Uterus (tissue), 2 donors: ENCODE results near the gene SATB2.

Experiments
- POLR2A ChIP-seq, 2 donors: fragments of 450-650 bp; IDR thresholded peaks; one replicate each; pipeline ENCODE4 v1.6.1; 2016; ENCODE audit warnings: antibody characterized with exemption in 2 of 2, mild to moderate bottlenecking in 1 of 2, moderate library complexity in 1 of 2
- TF ChIP-seq, protein P1 (sequence below), 4 experiments: fragments of 200-600 bp in 2 of 4; fragments of 450-650 bp in 2 of 4; sonication (generic) in 2 of 4; IDR thresholded peaks; one replicate each; pipeline ENCODE4 v1.5.1; 2016 to 2019; ENCODE audit warnings: antibody characterized with exemption in 4 of 4, mild to moderate bottlenecking in 2 of 4, moderate library complexity in 1 of 4

DNA sequence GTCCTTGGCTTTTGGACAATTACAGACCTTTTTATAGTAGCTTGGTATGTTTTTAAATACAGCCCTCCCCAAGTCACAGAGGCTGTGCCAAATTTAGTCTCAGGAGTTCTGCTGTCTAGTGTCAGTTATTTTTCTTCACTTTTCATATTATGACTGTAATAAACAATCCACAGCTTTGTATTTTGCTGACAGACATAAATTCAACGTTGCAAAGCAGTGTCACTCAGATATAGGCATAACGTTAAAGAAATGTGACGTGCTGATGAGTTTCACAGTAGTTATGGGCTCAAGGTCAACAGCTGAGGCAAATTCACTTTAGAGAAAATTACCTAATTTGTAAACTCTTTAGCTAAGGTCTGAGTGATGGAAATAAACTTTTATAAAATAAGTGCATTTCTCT lies 151.6 kb downstream of the SATB2 start:
- TF ChIP-seq, protein P1, sequence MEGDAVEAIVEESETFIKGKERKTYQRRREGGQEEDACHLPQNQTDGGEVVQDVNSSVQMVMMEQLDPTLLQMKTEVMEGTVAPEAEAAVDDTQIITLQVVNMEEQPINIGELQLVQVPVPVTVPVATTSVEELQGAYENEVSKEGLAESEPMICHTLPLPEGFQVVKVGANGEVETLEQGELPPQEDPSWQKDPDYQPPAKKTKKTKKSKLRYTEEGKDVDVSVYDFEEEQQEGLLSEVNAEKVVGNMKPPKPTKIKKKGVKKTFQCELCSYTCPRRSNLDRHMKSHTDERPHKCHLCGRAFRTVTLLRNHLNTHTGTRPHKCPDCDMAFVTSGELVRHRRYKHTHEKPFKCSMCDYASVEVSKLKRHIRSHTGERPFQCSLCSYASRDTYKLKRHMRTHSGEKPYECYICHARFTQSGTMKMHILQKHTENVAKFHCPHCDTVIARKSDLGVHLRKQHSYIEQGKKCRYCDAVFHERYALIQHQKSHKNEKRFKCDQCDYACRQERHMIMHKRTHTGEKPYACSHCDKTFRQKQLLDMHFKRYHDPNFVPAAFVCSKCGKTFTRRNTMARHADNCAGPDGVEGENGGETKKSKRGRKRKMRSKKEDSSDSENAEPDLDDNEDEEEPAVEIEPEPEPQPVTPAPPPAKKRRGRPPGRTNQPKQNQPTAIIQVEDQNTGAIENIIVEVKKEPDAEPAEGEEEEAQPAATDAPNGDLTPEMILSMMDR (IDR thresholded peaks at IDR 0.05), result no peak
- TF ChIP-seq POLR2A (IDR thresholded peaks at IDR 0.05), result no peak
